Tibial nerve (tissue), 4 donors: ENCODE data around the gene MRTFA.

Experiments used
- CTCF ChIP-seq, 5 experiments: fragments of 200-600 bp in 3 of 5; fragments of 450-650 bp in 2 of 5; sonication (generic) in 3 of 5; IDR thresholded peaks; one replicate each; pipeline ENCODE4 v1.5.1; 2016 to 2019; ENCODE audit warnings: antibody characterized with exemption in 5 of 5, mild to moderate bottlenecking in 3 of 5, moderate library complexity in 2 of 5
- EP300 ChIP-seq, 2 donors: sonication (generic); formaldehyde crosslinking; IDR thresholded peaks; one replicate each; pipeline ENCODE4 v1.6.1; 2017; ENCODE audit warnings: antibody characterized with exemption in 2 of 2, mild to moderate bottlenecking in 1 of 2
- POLR2A ChIP-seq, 2 donors: fragments of 450-650 bp; IDR thresholded peaks; one replicate each; pipeline ENCODE4 v1.6.1; 2017; ENCODE audit warnings: antibody characterized with exemption in 2 of 2, mild to moderate bottlenecking in 2 of 2, moderate library complexity in 2 of 2

GRCh38 chr22:40498420-40499208, 137.9 kb downstream of the MRTFA start:
- TF ChIP-seq POLR2A (IDR thresholded peaks at IDR 0.05): no peak
- no peak for TF ChIP-seq CTCF (IDR thresholded peaks at IDR 0.05)
- TF ChIP-seq EP300 (IDR thresholded peaks at IDR 0.05): no peak
